Psoas muscle (tissue), 8 donors: ENCODE results near the gene SPTAN1. TPM values are rescaled to one million over a fixed set of nuclear protein-coding genes. Genes with fewer than 3 reads are reported as not detected.

Experiments
- ATAC-seq, 4 donors: fragments of 200-7000 bp; cut with Tn5 transposase; one replicate each; pipeline ENCODE4 v1.9.1; 2020; ENCODE audit warnings: moderate library complexity in 3 of 4, mild to moderate bottlenecking in 2 of 4
- DNase-seq, 2 donors: peaks; one replicate each; pipeline ENCODE4 v3.0.0-alpha.2; 2020
- H3K27ac ChIP-seq: fragments of 200-600 bp; one replicate; pipeline ENCODE4 v1.8.0; 2022
- H3K27me3 ChIP-seq, 3 donors: fragments of 200-600 bp in 1 of 3; one replicate each; pipeline versions ENCODE4 v1.6.1 to v1.8.0; 2013 to 2022; ENCODE audit warnings: low read length in 2 of 3, mild to moderate bottlenecking in 2 of 3, moderate library complexity in 1 of 3; ENCODE audit not compliant: insufficient read depth in 3 of 3
- H3K36me3 ChIP-seq, 2 donors: fragments of 200-600 bp in 1 of 2; one replicate each; pipeline versions ENCODE4 v1.6.1 to v1.8.0; 2013 to 2022; ENCODE audit warnings: low read depth in 1 of 2, mild to moderate bottlenecking in 1 of 2, moderate library complexity in 1 of 2; ENCODE audit not compliant: insufficient read depth in 1 of 2
- H3K4me1 ChIP-seq: fragments of 200-600 bp; one replicate; pipeline ENCODE4 v1.8.0; 2022
- H3K4me3 ChIP-seq: fragments of 200-600 bp; one replicate; pipeline ENCODE4 v1.8.0; 2022; ENCODE audit warnings: mild to moderate bottlenecking
- H3K9me3 ChIP-seq: fragments of 200-600 bp; one replicate; pipeline ENCODE4 v1.8.0; 2022
- WGBS, 3 donors: extraction: QIAGEN DNeasy Blood & Tissue Kit; methylation state at CpG; one replicate each; pipeline versions ENCODE4 v1.1.6 to v1.1.7; 2013; 5-methylcytosine and 5-hydroxymethylcytosine counted together
- intact Hi-C, 2 donors: fragments of 100-400 bp; cut with DNase I; formaldehyde crosslinking; loops; one replicate each; pipeline versions ENCODE4 v1.11.0 to v1.14.2; 2022
- polyA plus RNA-seq, 3 donors: library from polyadenylated mRNA; stranded (reverse); fragments of 200-250 nt; gene quantifications; one replicate each; pipeline ENCODE4 v1.2.3, GENCODE V29; 2013
- total RNA-seq, 4 donors: library from RNA; stranded (reverse); fragmentation: NEBNext Ultra II Directional in 2 of 4; extraction: Animal tissue kit (Norgen Biotek cat#: 25700) in 2 of 4; gene quantifications; one replicate each; pipeline versions ENCODE4 v1.2.1 to v1.2.4, GENCODE V29; 2021 to 2023
- TF ChIP-seq, protein P1 (sequence below): fragments of 200-600 bp; IDR thresholded peaks from one replicate; pipeline ENCODE4 v1.8.0; 2022; ENCODE audit warnings: antibody characterized with exemption
- donor health status: healthy with polysubstance abuse.
- donor health status: DM: no; HTN: no; CAD: no; lungs with moderate emphysema.
- donor health status: Bipolar disorder and iron deficiency.
- donor health status: healthy.
- donor health status: DM: yes; HTN: yes; CAD: no.
- donor health status: DM: no; HTN: no; CAD: no.
- donor health status: DM: no; HTN: no; CAD: no.
- donor health status: DM: yes; HTN: yes; CAD: no.

The SPTAN1 gene
- total and polyA plus RNA-seq, 7 donors: 18.1 to 91.4 (median 42.6) TPM

DNA sequence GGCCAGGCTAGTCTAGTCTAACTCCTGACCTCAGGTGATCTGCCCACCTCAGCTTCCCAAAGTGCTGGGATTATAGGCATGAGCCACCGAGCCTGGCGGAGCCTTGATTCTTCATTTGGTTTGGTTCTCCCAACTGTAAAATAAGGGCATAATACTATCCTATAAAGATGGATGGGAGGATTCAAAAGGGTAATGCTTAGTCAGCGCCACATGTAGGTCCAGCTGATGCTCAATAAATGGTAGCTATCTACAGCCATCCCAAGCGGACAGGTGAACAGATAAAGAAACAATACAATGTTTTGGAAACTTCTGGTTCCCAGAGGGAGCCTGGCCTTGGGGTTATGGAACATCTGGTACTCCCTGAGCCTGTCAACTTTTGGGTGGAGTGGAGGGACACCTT, 123.0 kb downstream of the SPTAN1 start:
- H3K36me3 ChIP-seq: no peaks in the 10 kb centered on the region
- DNase-seq: no peak
- no peaks in the 10 kb centered on the region for H3K9me3 ChIP-seq
- no peak for ATAC-seq
- no peaks in the 10 kb centered on the region for H3K4me1 ChIP-seq
- H3K27ac ChIP-seq: no peak overlapping the region
- intact Hi-C loops: no loop called here
- TF ChIP-seq, protein P1, sequence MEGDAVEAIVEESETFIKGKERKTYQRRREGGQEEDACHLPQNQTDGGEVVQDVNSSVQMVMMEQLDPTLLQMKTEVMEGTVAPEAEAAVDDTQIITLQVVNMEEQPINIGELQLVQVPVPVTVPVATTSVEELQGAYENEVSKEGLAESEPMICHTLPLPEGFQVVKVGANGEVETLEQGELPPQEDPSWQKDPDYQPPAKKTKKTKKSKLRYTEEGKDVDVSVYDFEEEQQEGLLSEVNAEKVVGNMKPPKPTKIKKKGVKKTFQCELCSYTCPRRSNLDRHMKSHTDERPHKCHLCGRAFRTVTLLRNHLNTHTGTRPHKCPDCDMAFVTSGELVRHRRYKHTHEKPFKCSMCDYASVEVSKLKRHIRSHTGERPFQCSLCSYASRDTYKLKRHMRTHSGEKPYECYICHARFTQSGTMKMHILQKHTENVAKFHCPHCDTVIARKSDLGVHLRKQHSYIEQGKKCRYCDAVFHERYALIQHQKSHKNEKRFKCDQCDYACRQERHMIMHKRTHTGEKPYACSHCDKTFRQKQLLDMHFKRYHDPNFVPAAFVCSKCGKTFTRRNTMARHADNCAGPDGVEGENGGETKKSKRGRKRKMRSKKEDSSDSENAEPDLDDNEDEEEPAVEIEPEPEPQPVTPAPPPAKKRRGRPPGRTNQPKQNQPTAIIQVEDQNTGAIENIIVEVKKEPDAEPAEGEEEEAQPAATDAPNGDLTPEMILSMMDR: no peak
- H3K27me3 ChIP-seq: no peaks in the 10 kb centered on the region
- H3K4me3 ChIP-seq: no peak overlapping the region
- 91 to 97% (median 97%) methylated on average over 4 of the region's 4 CpGs for WGBS, 3 donors

DNA sequence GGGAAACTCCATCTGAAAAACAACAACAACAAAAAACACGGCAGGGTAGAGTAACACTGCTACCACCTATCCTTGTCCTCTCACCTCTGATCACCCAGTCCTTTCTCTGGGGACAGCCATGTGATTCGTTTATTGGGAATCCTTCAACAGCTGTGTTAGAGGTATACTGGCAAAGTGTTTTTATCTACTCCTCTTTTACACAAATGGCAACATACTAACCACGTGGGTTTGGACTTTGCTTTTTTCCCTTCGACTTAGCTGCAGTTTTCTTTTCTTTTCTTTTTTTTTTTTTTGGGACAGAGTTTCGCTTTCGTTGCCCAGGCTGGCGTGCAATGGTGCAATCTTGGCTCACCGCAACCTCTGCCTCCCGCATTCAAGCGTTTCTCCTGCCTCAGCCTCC, 125.4 kb downstream of the SPTAN1 start:
- H3K4me1 ChIP-seq: no peaks in the 10 kb centered on the region
- no peaks in the 10 kb centered on the region for H3K27me3 ChIP-seq
- TF ChIP-seq, protein P1: no peak
- DNase-seq (no peak), ATAC-seq (no peak)
- H3K4me3 ChIP-seq: no peak overlapping the region
- intact Hi-C loops: no loop called here
- 53 to 73% (median 58%) methylated on average over 10 of the region's 10 CpGs for WGBS, 3 donors
- H3K36me3 ChIP-seq: no peaks in the 10 kb centered on the region
- no peak overlapping the region for H3K27ac ChIP-seq
- no peaks in the 10 kb centered on the region for H3K9me3 ChIP-seq

Other genes starting within 250 kb of the SPTAN1 start
- 10 to 100 TPM; 22.2 to 38.4 (median 32.9) TPM for gene TRUB2, start 230.1 kb upstream of the SPTAN1 start, total RNA-seq
- gene TRUB2, start 230.1 kb upstream of the SPTAN1 start, polyA plus RNA-seq: 10 to 100 TPM; 20.6 to 31.8 (median 21.0) TPM
- 10 to 100 TPM; 20.0 to 26.8 (median 23.1) TPM for gene COQ4, start 229.7 kb upstream of the SPTAN1 start, total RNA-seq
- gene COQ4, start 229.7 kb upstream of the SPTAN1 start, polyA plus RNA-seq: 10 to 100 TPM; 32.3 to 60.9 (median 45.9) TPM
- gene SLC27A4, start 212.1 kb upstream of the SPTAN1 start, total RNA-seq: 10 to 100 TPM; 10.4 to 26.2 (median 17.9) TPM
- 10 to 100 TPM; 24.7 to 61.5 (median 40.1) TPM for gene SLC27A4, start 212.1 kb upstream of the SPTAN1 start, polyA plus RNA-seq
- 10 to 100 TPM; 34.5 to 58.7 (median 52.3) TPM for gene URM1, start 181.2 kb upstream of the SPTAN1 start, total RNA-seq
- 100 to 1,000 TPM in 1 of 3 donors, 10 to 100 TPM in 2; 57.9 to 111 (median 88.1) TPM for gene URM1, start 181.2 kb upstream of the SPTAN1 start, polyA plus RNA-seq
- 1 to 10 TPM; 2.2 to 6.5 (median 4.0) TPM for gene CERCAM, start 131.7 kb upstream of the SPTAN1 start, total RNA-seq
- gene CERCAM, start 131.7 kb upstream of the SPTAN1 start, polyA plus RNA-seq: 1 to 10 TPM; 1.7 to 2.5 (median 2.3) TPM
- gene ODF2, start 96.6 kb upstream of the SPTAN1 start, total RNA-seq: 10 to 100 TPM in 1 of 4 donors, 1 to 10 TPM in 3; 6.7 to 12.3 (median 7.4) TPM
- gene ODF2, start 96.6 kb upstream of the SPTAN1 start, polyA plus RNA-seq: 10 to 100 TPM in 2 of 3 donors, 1 to 10 TPM in 1; 9.6 to 20.5 (median 14.2) TPM
- 10 to 100 TPM; 16.1 to 25.7 (median 23.5) TPM for gene GLE1, start 47.9 kb upstream of the SPTAN1 start, total RNA-seq
- gene GLE1, start 47.9 kb upstream of the SPTAN1 start, polyA plus RNA-seq: 10 to 100 TPM; 10.3 to 29.5 (median 13.2) TPM
- gene DYNC2I2, start 104.3 kb downstream of the SPTAN1 start, total RNA-seq: 10 to 100 TPM in 2 of 4 donors, 1 to 10 TPM in 2; 6.3 to 10.3 (median 8.6) TPM
- 10 to 100 TPM; 19.0 to 29.1 (median 25.0) TPM for gene DYNC2I2, start 104.3 kb downstream of the SPTAN1 start, polyA plus RNA-seq
- gene SET, start 136.6 kb downstream of the SPTAN1 start, total RNA-seq: 100 to 1,000 TPM; 171 to 283 (median 203) TPM
- gene SET, start 136.6 kb downstream of the SPTAN1 start, polyA plus RNA-seq: 100 to 1,000 TPM; 141 to 244 (median 230) TPM
- 1 to 10 TPM; 2.6 to 5.0 (median 3.4) TPM for gene PKN3, start 149.9 kb downstream of the SPTAN1 start, total RNA-seq
- 1 to 10 TPM; 2.9 to 4.4 (median 3.1) TPM for gene PKN3, start 149.9 kb downstream of the SPTAN1 start, polyA plus RNA-seq
- gene ZDHHC12, start 171.5 kb downstream of the SPTAN1 start, total RNA-seq: 1 to 10 TPM; 4.5 to 7.2 (median 5.0) TPM
- gene ZDHHC12, start 171.5 kb downstream of the SPTAN1 start, polyA plus RNA-seq: 10 to 100 TPM in 2 of 3 donors, 1 to 10 TPM in 1; 9.7 to 18.5 (median 12.4) TPM
- 10 to 100 TPM; 40.3 to 67.2 (median 65.0) TPM for gene ZER1, start 219.3 kb downstream of the SPTAN1 start, total RNA-seq
- gene ZER1, start 219.3 kb downstream of the SPTAN1 start, polyA plus RNA-seq: 10 to 100 TPM; 15.2 to 54.8 (median 30.8) TPM
- gene TBC1D13, start 234.7 kb downstream of the SPTAN1 start, total RNA-seq: 10 to 100 TPM; 14.4 to 17.5 (median 15.8) TPM
- 10 to 100 TPM; 11.8 to 25.1 (median 15.3) TPM for gene TBC1D13, start 234.7 kb downstream of the SPTAN1 start, polyA plus RNA-seq